HCT116 (cell line): ENCODE measurements around the gene SLC25A29. TPM values are rescaled to one million over a fixed set of nuclear protein-coding genes. Genes with fewer than 3 reads are reported as not detected.

Source experiments
- ATAC-seq: fragments of 200-7000 bp; cut with Tn5 transposase; 2 replicates; pipeline ENCODE4 v1.9.1; 2020; ENCODE audit warnings: mild to moderate bottlenecking, moderate library complexity
- BruUV-seq: library from RNA; stranded (reverse); fragments of 400-500 nt; replicated peaks from 2 replicates; lab custom pipeline; 2021; lab: Mats Ljungman, UMichigan
- CTCF ChIA-PET: fragments of 300-600 bp; sonication (Branson Sonifier 250); formaldehyde crosslinking; loops from one replicate; lab custom pipeline; 2021; ENCODE audit warnings: antibody characterized with exemption; lab: Charles Lee
- POLR2A ChIA-PET: fragments of 300-600, 350-600 bp; sonication (Branson Sonifier 250); formaldehyde crosslinking; loops from one replicate; lab custom pipeline; 2021; ENCODE audit warnings: antibody characterized with exemption; lab: Charles Lee
- RAD21 ChIA-PET, 2 experiments: fragments of 300-600 bp; sonication (Branson Sonifier 250); formaldehyde crosslinking; loops; one replicate each; lab custom pipeline; 2023; ENCODE audit warnings: low total read pairs in 2 of 2; ENCODE audit not compliant: uncharacterized antibody in 2 of 2, unreplicated experiment in 2 of 2, low non-redundant PET in 1 of 2; lab: Charles Lee
- DNase-seq: peaks from one replicate; pipeline ENCODE4 v3.0.0-alpha.2; 2010; ENCODE audit warnings: low read depth, low spot score
- H2AFZ ChIP-seq: fragments of 200-600 bp; shearing (Covaris generic), sonication (generic); 2 replicates; pipeline ENCODE4 v1.6.1; 2017; ENCODE audit warnings: low read depth, mixed run types, mixed read lengths, antibody characterized with exemption, low read length; ENCODE audit not compliant: poor library complexity, severe bottlenecking
- H3K27ac ChIP-seq: 2 replicates; pipeline ENCODE4 v1.5.1; 2012; ENCODE audit warnings: low read depth, low read length
- H3K27me3 ChIP-seq: fragments of 200-600 bp; sonication (generic); 2 replicates; pipeline ENCODE4 v1.6.1; 2016; ENCODE audit warnings: mixed run types, low read length, mixed read lengths; ENCODE audit not compliant: insufficient read depth
- H3K36me3 ChIP-seq, 2 experiments: fragments of 200-500 bp in 1 of 2; fragments of 200-600 bp in 1 of 2; sonication (Bioruptor generic) in 1 of 2; sonication (generic) in 1 of 2; 2 replicates each; pipeline versions ENCODE4 v1.5.1 to v1.6.1; 2014 to 2016; ENCODE audit warnings: low read length in 2 of 2, inconsistent platforms in 1 of 2, mixed read lengths in 1 of 2, mixed run types in 1 of 2; ENCODE audit not compliant: insufficient read depth in 2 of 2, control insufficient read depth in 1 of 2
- H3K4me1 ChIP-seq, 2 experiments: fragments of 200-600 bp in 1 of 2; sonication (generic) in 1 of 2; 2 replicates each; pipeline versions ENCODE4 v1.5.1 to v1.6.1; 2012 to 2017; ENCODE audit warnings: low read length in 2 of 2, inconsistent platforms in 1 of 2, mild to moderate bottlenecking in 1 of 2, mixed read lengths in 1 of 2, mixed run types in 1 of 2, moderate library complexity in 1 of 2; ENCODE audit not compliant: insufficient read depth in 2 of 2, control insufficient read depth in 1 of 2
- H3K4me2 ChIP-seq: fragments of 200-600 bp; sonication (generic); 2 replicates; pipeline ENCODE4 v1.6.1; 2017; ENCODE audit warnings: mixed run types, low read length, mixed read lengths
- H3K4me3 ChIP-seq, 2 experiments: fragments of 200-600 bp in 1 of 2; sonication (generic) in 1 of 2; replicated peaks in 1 of 2; 2 replicates each; pipeline ENCODE4 v1.5.1; 2011 to 2016; ENCODE audit warnings: low read length in 2 of 2, control low read depth in 1 of 2, low read depth in 1 of 2, mild to moderate bottlenecking in 1 of 2, mixed read lengths in 1 of 2, mixed run types in 1 of 2
- H3K79me2 ChIP-seq: fragments of 200-600 bp; sonication (generic); 2 replicates; pipeline ENCODE4 v1.6.1; 2017; ENCODE audit warnings: mild to moderate bottlenecking, mixed run types, low read length, moderate library complexity, mixed read lengths; ENCODE audit not compliant: insufficient read depth
- H3K9ac ChIP-seq: fragments of 200-600 bp; sonication (generic); 2 replicates; pipeline ENCODE4 v1.6.1; 2016; ENCODE audit warnings: low read length, mixed read lengths
- H3K9me2 ChIP-seq: fragments of 200-600 bp; sonication (generic), shearing (Covaris generic); 2 replicates; pipeline ENCODE4 v1.6.1; 2017; ENCODE audit warnings: mixed run types, mild to moderate bottlenecking, moderate library complexity; ENCODE audit not compliant: insufficient read depth
- H3K9me3 ChIP-seq, 2 experiments: fragments of 200-500 bp in 1 of 2; fragments of 200-600 bp in 1 of 2; sonication (Bioruptor generic) in 1 of 2; sonication (generic) in 1 of 2; 2 replicates each; pipeline ENCODE4 v1.6.1; 2014 to 2017; ENCODE audit warnings: low read length in 2 of 2, mixed read lengths in 2 of 2, inconsistent platforms in 1 of 2, low read depth in 1 of 2, mild to moderate bottlenecking in 1 of 2, mixed run types in 1 of 2, moderate library complexity in 1 of 2; ENCODE audit not compliant: control insufficient read depth in 1 of 2, insufficient read depth in 1 of 2
- H4K20me1 ChIP-seq: fragments of 200-600 bp; sonication (generic), shearing (Covaris generic); 2 replicates; pipeline ENCODE4 v1.6.1; 2017; ENCODE audit warnings: mixed run types, mild to moderate bottlenecking, moderate library complexity; ENCODE audit not compliant: insufficient read depth
- ELF1 ChIP-seq: IDR thresholded peaks from 2 replicates; pipeline ENCODE4 v1.6.1; 2012; ENCODE audit warnings: low read depth, borderline replicate concordance
- EZH2 ChIP-seq: fragments of 200-600 bp; sonication (generic); IDR thresholded peaks from 2 replicates; pipeline ENCODE4 v1.6.1; 2017; ENCODE audit warnings: antibody characterized with exemption, mixed run types
- EZH2phosphoT487 ChIP-seq: fragments of 200-600 bp; IDR thresholded peaks from 2 replicates; pipeline ENCODE4 v1.6.1; 2018; ENCODE audit warnings: antibody characterized with exemption, borderline replicate concordance
- FOSL1 ChIP-seq: IDR thresholded peaks from 2 replicates; pipeline ENCODE4 v1.6.1; 2012; ENCODE audit warnings: low read depth
- POLR2A ChIP-seq: IDR thresholded peaks from 2 replicates; pipeline ENCODE4 v1.7.0; 2011; ENCODE audit warnings: borderline replicate concordance; ENCODE audit not compliant: insufficient read depth, insufficient read length; ENCODE audit errors: extremely low read depth
- SIN3A ChIP-seq: IDR thresholded peaks from 2 replicates; pipeline ENCODE4 v1.6.1; 2012; ENCODE audit warnings: low read depth
- TCF7L2 ChIP-seq: IDR thresholded peaks from 2 replicates; pipeline ENCODE4 v1.7.0; 2011; ENCODE audit warnings: borderline replicate concordance, inconsistent platforms; ENCODE audit not compliant: insufficient read depth, insufficient read length; ENCODE audit errors: extremely low read depth
- ZFX ChIP-seq: fragments of 450-650 bp; IDR thresholded peaks from 2 replicates; pipeline ENCODE4 v1.6.1; 2017
- intact Hi-C: fragments of 100-400 bp; cut with micrococcal nuclease; formaldehyde crosslinking; loops from 2 replicates; pipeline ENCODE4 v1.10.0; 2022
- total RNA-seq: library from RNA; stranded (reverse); gene quantifications from one replicate; pipeline ENCODE4 v1.2.1, GENCODE V29; 2021; ENCODE audit not compliant: unreplicated experiment
- TF ChIP-seq, protein P1 (sequence below): IDR thresholded peaks from 2 replicates; pipeline ENCODE4 v1.6.1; 2012
- TF ChIP-seq, protein P2 (sequence below), 3 experiments: fragments of 200-600 bp in 1 of 3; sonication (generic) in 1 of 3; IDR thresholded peaks in 2 of 3; conservative IDR thresholded peaks in 1 of 3; 2 replicates each; pipeline ENCODE4 v1.5.1; 2012 to 2017; ENCODE audit warnings: low read depth in 2 of 3, low read length in 2 of 3, antibody characterized with exemption in 1 of 3, borderline replicate concordance in 1 of 3, control low read depth in 1 of 3, mild to moderate bottlenecking in 1 of 3, mixed read lengths in 1 of 3, mixed run types in 1 of 3, moderate library complexity in 1 of 3; ENCODE audit not compliant: insufficient read depth in 1 of 3

SLC25A29 gene
- total RNA-seq, 1 experiment from 2014 or later = 38.7 TPM

DNA sequence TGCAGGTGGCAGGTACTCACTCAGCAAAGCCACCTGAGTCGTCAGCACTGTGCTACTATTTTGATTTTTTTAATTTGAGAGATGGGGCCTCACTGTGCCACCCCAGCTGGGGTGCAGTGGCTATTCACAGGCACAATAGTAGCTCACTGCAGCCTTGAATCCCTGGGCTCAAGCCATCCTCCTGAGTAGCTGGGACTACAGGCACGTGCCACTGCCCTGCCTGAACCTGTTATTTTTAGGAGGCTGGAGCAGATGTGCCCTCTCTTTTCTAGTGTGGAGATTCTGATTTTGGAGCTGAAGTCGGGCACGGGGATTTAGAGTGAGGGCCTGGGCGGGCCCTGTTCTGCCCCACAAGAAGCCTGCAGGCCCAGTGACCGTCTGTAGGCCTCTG lies 34.2 kb upstream of the SLC25A29 start:
- ChIA-PET RAD21 (no interaction called here), CTCF (no interaction called here), POLR2A (no interaction called here)
- Histone ChIP-seq H3K9ac (no peak overlapping the region), H3K9me3 (no peaks in the 10 kb centered on the region), H2AFZ (no peak overlapping the region), H3K27ac (no peak overlapping the region), H3K79me2 (no peaks in the 10 kb centered on the region), H3K27me3 (no peaks in the 10 kb centered on the region), H4K20me1 (no peaks in the 10 kb centered on the region), H3K4me2 (no peak overlapping the region), H3K36me3 (peaks cover 7 to 16% of the 10 kb centered on the region in 2 experiments; a peak in 3 of 4 replicates), H3K4me1 (peaks cover 0 to 8% of the 10 kb centered on the region in 2 experiments; a peak in 1 of 4 replicates), H3K9me2 (no peaks in the 10 kb centered on the region), H3K4me3 (no peak overlapping the region)
- intact Hi-C loops = no loop called here
- DNase-seq (no peak), ATAC-seq (no peak)
- BruUV-seq = no TSS peak
- no peak for TF ChIP-seq TCF7L2
- no peak for TF ChIP-seq EZH2
- TF ChIP-seq ELF1 = no peak
- no peak for TF ChIP-seq POLR2A
- TF ChIP-seq, protein P1, sequence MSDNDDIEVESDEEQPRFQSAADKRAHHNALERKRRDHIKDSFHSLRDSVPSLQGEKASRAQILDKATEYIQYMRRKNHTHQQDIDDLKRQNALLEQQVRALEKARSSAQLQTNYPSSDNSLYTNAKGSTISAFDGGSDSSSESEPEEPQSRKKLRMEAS = no peak
- TF ChIP-seq, protein P2, sequence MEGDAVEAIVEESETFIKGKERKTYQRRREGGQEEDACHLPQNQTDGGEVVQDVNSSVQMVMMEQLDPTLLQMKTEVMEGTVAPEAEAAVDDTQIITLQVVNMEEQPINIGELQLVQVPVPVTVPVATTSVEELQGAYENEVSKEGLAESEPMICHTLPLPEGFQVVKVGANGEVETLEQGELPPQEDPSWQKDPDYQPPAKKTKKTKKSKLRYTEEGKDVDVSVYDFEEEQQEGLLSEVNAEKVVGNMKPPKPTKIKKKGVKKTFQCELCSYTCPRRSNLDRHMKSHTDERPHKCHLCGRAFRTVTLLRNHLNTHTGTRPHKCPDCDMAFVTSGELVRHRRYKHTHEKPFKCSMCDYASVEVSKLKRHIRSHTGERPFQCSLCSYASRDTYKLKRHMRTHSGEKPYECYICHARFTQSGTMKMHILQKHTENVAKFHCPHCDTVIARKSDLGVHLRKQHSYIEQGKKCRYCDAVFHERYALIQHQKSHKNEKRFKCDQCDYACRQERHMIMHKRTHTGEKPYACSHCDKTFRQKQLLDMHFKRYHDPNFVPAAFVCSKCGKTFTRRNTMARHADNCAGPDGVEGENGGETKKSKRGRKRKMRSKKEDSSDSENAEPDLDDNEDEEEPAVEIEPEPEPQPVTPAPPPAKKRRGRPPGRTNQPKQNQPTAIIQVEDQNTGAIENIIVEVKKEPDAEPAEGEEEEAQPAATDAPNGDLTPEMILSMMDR (IDR thresholded peaks at IDR 0.05 in 2 of 3, conservative IDR thresholded peaks at IDR 0.05 in 1 of 3; ENCODE audit: borderline replicate concordance in 1 of 3, insufficient read depth in 1 of 3, low read depth in 2 of 3, low read length in 2 of 3) = no peak
- no peak for TF ChIP-seq FOSL1
- TF ChIP-seq EZH2phosphoT487 = no peak
- TF ChIP-seq SIN3A = no peak
- TF ChIP-seq ZFX = no peak
